Stromal cell of bone marrow (primary cell): ENCODE results near the gene GATAD2A.
"Not testable (repeated sequence)": the region's sequence is repeated elsewhere in the genome, so short reads cannot be mapped to it uniquely, and the experiment has no call there.

Experiments used
- DNase-seq: peaks from one replicate; pipeline ENCODE4 v3.0.0-alpha.2; 2012; ENCODE audit warnings: low read depth

The GATAD2A gene

GRCh38 chr19:19388568-19389555 is 16.6 kb upstream of the GATAD2A start:
- no peak for DNase-seq

- not testable (repeated sequence) for DNase-seq
Observed at GRCh38 chr19:19389683-19390082, 15.8 kb upstream of the GATAD2A start.

GRCh38 chr19:19394333-19394732 is 11.1 kb upstream of the GATAD2A start:
- not testable (repeated sequence) for DNase-seq

- no peak for DNase-seq
Observed at GRCh38 chr19:19399733-19400433, 5.6 kb upstream of the GATAD2A start.

DNA sequence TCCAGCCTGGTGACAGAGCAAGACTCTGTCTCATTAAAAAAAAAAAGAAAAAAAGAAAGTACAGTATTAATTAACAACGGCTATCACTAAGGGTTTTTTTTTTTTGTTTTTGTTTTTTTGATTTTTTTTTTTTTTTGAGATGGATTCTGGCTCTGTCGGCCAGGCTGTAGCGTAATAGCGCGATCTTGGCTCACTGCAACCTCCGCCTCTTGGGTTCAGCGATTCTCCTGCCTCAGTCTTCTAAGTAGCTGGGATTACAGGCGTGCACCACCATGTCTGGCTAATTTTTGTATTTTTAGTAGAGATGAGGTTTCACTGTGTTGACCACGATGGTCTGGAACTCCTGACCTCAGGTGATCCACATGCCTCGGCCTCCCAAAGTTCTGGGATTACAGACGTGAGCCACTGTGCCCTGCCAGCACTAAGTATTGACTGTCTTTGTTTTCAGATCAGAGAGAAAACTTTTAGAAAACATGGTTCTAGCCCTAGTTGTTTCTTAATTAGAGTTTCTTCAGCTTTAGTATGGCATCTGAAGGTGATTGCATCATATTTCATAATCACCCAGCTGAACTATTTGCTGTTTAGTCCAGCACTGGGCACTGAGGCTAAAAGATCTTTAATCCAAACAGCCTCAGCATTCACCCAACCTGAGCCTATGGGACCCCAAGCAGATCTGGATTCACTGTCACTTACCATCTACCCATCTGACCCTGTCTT is 2.7 kb upstream of the GATAD2A start:
- no peak for DNase-seq

DNA sequence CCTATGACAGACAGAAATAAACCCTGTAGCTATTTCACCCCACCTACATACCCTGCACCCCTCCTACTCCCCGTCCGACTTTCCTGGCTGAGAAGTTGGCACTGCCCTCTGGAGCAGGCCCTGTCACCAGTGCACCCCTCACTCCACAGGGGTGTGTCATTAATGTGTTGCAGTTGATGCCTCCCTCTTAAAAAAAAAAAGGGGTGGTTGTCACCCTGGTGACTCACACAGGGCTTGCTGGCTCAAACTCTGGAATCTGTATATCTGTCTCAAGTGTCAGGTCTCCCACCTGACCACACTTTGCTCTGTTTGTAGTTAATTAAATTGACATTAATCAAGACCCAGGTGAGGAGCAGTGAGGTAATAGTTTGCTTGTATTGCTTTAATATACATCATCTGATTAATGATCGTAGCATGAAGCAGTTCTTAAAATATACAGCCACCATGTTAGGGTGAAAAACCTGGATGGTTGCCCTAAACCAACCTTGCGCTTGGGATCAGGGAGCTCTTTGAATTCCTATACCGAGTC is 2.0 kb upstream of the GATAD2A start:
- DNase-seq, result no peak

DNA sequence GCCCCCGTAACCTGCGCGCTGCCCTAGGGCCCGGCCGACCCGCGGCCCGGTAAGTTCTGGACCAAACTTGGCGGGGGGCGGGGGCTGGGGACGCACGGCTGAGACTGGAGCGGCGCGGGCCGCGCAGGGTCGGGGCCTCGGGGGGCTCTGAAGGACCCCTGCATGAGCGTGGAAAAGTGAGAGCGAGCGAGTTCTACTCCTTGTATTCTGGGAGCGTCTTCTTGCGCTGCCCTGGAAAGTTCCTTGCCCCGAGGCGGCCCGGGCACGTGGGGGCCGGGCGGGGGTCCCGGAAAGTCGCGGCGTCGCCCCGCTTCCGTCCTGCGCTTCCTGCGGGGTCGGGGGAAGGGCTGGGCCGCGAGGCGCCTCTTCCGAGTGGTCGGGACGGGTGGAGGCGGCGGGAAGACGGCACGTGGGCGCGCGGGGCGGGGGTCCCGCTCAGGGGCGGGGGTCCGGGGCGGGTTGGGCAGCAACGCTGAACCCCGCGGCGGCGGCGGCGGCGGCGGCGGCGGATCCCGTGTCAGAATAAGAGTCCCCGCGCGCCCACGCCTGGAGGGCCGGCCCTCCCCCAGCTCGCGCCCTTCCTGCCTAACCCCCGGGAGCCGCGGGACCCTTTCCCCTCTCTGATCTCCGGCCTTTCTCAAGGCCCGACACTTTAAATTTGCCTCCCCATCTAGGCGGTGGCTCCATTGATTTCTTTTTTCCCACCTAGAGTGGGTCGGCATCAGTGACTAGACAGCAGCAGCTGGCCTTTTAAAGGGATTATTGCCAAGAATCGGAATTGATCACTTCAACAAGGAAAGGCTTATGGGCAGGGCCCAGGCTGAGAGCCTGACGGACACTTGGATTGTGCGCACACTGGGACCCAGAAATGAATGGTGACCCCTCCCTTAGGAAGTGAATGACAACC is 749 bp downstream of the GATAD2A start:
- DNase-seq, result no peak

GRCh38 chr19:19406878-19407632 is 1.6 kb downstream of the GATAD2A start:
- no peak for DNase-seq

- no peak for DNase-seq
Observed at GRCh38 chr19:19407633-19407930, 2.1 kb downstream of the GATAD2A start.

- no peak for DNase-seq
Observed at GRCh38 chr19:19409205-19409604, 3.7 kb downstream of the GATAD2A start.

DNA sequence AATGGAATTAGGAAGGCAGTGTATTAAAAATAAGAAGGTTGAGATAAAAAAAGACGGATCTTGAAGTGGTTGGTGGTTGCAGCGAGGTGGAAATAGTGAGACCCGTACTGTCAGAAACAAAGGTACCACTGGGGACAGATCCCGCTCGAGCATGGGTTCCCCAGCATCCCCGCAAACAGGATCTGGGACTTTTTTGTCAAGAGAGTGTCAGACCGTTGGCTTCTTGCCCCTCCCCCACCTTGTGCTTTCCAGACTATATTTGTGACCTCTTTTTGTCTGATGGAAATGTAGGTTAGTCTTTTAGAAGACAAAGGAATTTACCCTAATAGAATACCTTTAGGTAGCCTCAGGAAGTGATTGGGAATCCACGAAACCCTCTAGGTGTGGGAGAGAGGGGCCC is 4.2 kb downstream of the GATAD2A start:
- DNase-seq, result no peak

DNA sequence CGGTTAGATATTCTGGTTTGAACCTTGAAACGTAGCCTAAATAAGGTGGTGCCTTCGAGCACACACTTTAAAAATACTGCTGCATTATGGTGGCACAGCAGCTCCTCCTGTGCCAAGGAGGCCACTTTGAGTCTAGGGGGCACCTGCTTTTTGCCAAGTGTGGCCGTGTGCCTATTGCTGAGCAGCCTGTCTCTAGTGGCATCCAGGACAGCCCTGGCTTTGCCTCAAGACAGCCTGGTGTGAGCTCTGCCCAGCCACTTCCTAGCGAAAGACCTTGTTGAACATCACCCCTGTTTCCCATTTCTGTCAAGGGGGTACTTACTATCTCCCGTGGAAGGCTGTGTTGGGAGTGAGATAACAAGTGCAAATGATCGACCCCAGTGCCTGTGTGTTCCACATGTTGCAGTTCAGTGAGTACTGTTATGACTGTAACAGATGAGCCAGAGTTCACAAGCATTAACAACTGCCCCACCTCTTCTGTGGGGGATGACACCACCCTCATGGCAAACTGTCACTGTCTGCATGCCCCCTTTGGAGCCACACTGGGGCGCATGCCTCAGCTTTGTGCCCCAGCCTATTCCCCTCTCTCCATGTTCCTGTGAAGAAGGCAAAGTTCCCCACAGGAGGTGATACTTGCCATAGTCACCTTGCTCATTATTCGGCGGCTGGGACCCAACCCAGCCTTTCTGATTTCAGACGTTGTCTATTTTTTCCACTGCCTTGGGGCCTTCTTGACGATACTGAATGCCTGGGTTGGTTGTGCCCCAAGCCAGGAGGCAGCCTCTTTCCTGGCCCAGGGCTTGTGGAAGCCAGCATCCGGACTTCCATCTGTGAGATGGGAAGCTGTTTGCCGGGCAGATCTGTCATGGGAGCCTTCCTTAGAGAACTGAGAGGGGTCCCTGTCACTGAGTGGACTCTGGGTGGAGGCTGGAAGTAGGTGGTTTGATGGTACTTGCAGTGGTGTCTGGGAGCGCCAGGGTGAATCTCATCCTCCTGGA is 5.4 kb downstream of the GATAD2A start:
- DNase-seq, result no peak

GRCh38 chr19:19416280-19416679 is 10.8 kb downstream of the GATAD2A start:
- no peak for DNase-seq

DNA sequence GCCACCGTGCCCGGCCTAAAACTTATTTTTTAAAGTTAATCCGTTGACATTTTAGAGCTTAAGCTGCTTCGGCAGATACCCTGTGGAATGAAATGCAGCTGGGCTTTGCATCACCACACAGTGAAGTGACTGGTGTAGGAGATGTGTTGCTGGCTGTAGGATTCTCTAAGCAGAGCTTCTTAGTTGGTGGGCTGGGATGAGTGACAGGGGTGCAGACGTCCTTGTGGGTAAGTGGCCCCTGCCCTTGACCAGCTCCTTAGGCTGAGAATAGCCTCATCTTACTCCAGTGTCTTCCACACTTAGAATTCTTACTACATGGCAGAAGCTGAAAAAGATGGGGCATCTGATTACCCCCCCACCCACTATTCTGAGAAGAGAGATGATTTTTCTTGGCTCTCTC is 11.6 kb downstream of the GATAD2A start:
- no peak for DNase-seq

DNA sequence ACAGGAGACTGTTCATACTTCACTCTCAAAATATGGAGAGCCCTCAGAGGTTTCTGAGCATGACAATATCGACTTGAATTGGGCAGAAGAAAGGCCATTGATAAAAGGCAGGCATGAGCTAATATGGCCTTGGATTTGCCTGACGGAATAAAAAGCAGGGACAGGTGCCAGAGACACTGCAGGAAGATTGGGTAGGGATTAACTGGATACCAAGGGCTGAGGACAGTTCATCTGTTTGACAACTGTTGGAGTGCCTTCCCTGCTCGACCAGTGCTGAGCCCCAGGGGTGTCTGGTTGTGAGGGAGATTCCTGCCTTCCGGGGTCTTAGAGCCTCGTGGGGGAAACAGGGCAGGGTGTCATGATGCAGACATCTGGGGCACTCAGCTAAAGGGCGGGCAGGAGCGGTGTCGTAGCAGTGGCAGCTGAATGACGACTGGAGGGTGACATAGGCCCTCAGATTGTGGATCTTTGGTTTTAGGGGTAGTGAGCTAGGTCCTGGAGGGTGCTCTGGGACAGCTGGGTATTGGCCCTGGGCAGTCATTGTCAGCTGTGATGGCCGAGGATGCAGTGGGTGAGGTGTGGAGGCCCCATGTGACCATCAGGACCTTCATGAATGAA is 12.3 kb downstream of the GATAD2A start:
- no peak for DNase-seq

DNA sequence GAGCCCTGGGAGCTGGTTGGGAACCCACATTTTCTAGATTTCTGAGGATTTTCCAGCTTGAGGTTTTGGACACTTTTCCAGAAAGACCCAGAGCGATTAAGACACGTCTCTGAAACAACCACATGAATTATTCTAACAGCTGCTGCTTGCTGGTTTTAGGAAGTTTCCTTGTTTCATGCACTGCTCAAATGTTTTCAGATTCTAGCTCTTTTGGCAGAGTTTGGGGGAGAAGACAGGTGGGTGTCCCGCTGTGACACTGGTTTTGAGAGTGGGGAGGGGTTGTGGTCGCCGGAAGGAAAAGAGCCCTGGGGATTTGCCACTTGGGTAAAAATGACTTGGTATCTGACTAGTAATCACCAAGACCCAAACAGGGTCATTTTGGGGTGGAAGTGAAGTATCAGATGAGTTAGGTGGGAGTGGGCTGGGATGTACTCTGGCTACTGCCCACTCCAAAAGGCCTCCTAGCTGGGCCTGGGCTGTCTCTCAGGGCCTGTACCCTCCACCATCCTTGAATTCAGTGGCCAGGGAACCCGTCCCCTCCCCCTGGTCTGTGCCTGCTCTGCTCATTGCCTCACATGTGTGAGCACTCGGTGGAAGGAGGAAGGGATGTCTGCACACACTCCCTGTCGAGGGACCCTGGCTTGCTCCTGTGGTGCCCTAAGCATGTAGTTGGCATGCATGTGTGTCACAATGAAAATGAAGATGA is 13.2 kb downstream of the GATAD2A start:
- no peak for DNase-seq

GRCh38 chr19:19420570-19421298 is 15.3 kb downstream of the GATAD2A start:
- no peak for DNase-seq

DNA sequence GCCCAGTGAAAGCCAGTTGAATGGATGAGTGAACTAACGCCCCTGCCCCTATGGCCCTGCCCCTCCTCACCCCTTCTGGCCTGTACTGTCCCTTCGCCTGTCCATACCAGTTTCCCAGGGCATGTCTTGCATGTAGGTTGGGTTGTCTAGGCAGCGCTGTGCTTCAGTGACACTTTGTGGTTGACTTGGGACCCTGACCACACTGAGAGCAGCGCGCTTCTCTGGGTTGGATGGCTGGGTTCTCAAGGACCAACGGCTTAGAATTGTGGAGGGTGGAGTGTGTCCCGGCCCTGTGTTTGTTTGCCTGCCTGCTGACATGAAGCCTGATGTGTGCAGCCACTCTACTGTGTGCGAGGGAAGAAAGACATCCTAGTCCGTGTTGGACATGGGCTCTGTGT is 15.8 kb downstream of the GATAD2A start:
- DNase-seq, result no peak
